ENCODE results near the gene FRMD1. TPM values are rescaled to one million over a fixed set of nuclear protein-coding genes. Genes with fewer than 3 reads are reported as not detected.

FRMD1 gene
- total RNA-seq, 1 donor from 2014 or later: not detected

- DNase-seq: no peak
Observed at GRCh38 chr6:168053957-168054471, 25.0 kb downstream of the FRMD1 start.

- DNase-seq: no peak
Observed at GRCh38 chr6:168053086-168053956, 25.7 kb downstream of the FRMD1 start.

GRCh38 chr6:168052291-168052891, 26.6 kb downstream of the FRMD1 start:
- no peak for DNase-seq

- no peak for DNase-seq
Observed at GRCh38 chr6:168051648-168052047, 27.4 kb downstream of the FRMD1 start.

GRCh38 chr6:168050881-168051586, 28.0 kb downstream of the FRMD1 start:
- peak; percentile 61 for DNase-seq

- DNase-seq: no peak
Observed at GRCh38 chr6:168050225-168050880, 28.7 kb downstream of the FRMD1 start.

GRCh38 chr6:168049706-168050224, 29.2 kb downstream of the FRMD1 start:
- no peak for DNase-seq

GRCh38 chr6:168049277-168049676, 29.7 kb downstream of the FRMD1 start:
- DNase-seq: no peak

- no peak for DNase-seq
Observed at GRCh38 chr6:168048724-168049025, 30.3 kb downstream of the FRMD1 start.

- no peak for DNase-seq
Observed at GRCh38 chr6:168047841-168048723, 30.9 kb downstream of the FRMD1 start.

- no peak for DNase-seq
Observed at GRCh38 chr6:168046696-168047095, 32.3 kb downstream of the FRMD1 start.

GRCh38 chr6:168045706-168046620, 33.0 kb downstream of the FRMD1 start:
- DNase-seq: peak; percentile 40

- DNase-seq: no peak
Observed at GRCh38 chr6:168045141-168045691, 33.8 kb downstream of the FRMD1 start.

- no peak for DNase-seq
Observed at GRCh38 chr6:168044521-168045130, 34.4 kb downstream of the FRMD1 start.

- no peak for DNase-seq
Observed at GRCh38 chr6:168043848-168044415, 35.1 kb downstream of the FRMD1 start.

- DNase-seq: no peak
Observed at GRCh38 chr6:168043193-168043847, 35.7 kb downstream of the FRMD1 start.

- no peak for DNase-seq
Observed at GRCh38 chr6:168042426-168043192, 36.4 kb downstream of the FRMD1 start.

- no peak for DNase-seq
Observed at GRCh38 chr6:168041928-168042327, 37.1 kb downstream of the FRMD1 start.
